ENCODE data around the gene MLLT6. TPM values are rescaled to one million over a fixed set of nuclear protein-coding genes. Genes with fewer than 3 reads are reported as not detected.
A peak's percentile ranks its signal among the peaks of the same experiment; 100 is the strongest.

The MLLT6 gene
- total and polyA plus RNA-seq, 2 of the 13 experiments (the other 11 are each of a cell fraction or from before 2014, with no cell fraction given), result 50.7 to 69.5 TPM

GRCh38 chr17:38705803-38706504 lies 881 bp downstream of the MLLT6 start (continued):
- TF ChIP-seq MAF1 (CRISPR knock-in tag; IDR thresholded peaks at IDR 0.05; ENCODE audit: borderline replicate concordance) (no peak), CBX5 (CRISPR knock-in tag; IDR thresholded peaks at IDR 0.05; ENCODE audit: borderline replicate concordance) (no peak), ZNF598 (CRISPR knock-in tag; IDR thresholded peaks at IDR 0.05; ENCODE audit: borderline replicate concordance) (no peak), HMGXB3 (CRISPR knock-in tag; IDR thresholded peaks at IDR 0.05; ENCODE audit: borderline replicate concordance) (no peak), BHLHE40 (IDR thresholded peaks at IDR 0.05; ENCODE audit: low read length) (no peak), ZNF577 (CRISPR knock-in tag; IDR thresholded peaks at IDR 0.05; ENCODE audit: borderline replicate concordance, low read depth) (0 out of 2 replicates have a peak, but pooled peaks have one; percentile 64), ATM (IDR thresholded peaks at IDR 0.05; ENCODE audit: borderline replicate concordance) (no peak), PBX2 (CRISPR knock-in tag; IDR thresholded peaks at IDR 0.05) (no peak), ZBTB44 (CRISPR knock-in tag; IDR thresholded peaks at IDR 0.05) (no peak), TRAFD1 (CRISPR knock-in tag; IDR thresholded peaks at IDR 0.05; ENCODE audit: borderline replicate concordance) (no peak), ZGPAT (CRISPR knock-in tag; IDR thresholded peaks at IDR 0.05) (peak; percentile 33; the same call in 1 of the 2 replicates), FOXP4 (CRISPR knock-in tag; IDR thresholded peaks at IDR 0.05) (peak; percentile 41), LCORL (IDR thresholded peaks at IDR 0.05) (no peak), LCORL (CRISPR knock-in tag; IDR thresholded peaks at IDR 0.05) (peak; percentile 41; the same call in 1 of the 2 replicates), THAP8 (CRISPR knock-in tag; IDR thresholded peaks at IDR 0.05; ENCODE audit: borderline replicate concordance) (no peak)

Data from HepG2 (cell line).